Measurements from ENCODE around the gene PRAMEF8.
"Not testable (repeated sequence)": the region's sequence is repeated elsewhere in the genome, so short reads cannot be mapped to it uniquely, and the experiment has no call there.

The PRAMEF8 gene

GRCh38 chr1:13285037-13285436 is at the start of gene PRAMEF8:
Gene PRAMEF8 (minus strand): TSS chr1:13285137. CDS start chr1:13284091, 1,046 bp downstream.
- not testable (repeated sequence) for DNase-seq (ENCODE audit: low spot score)

DNA sequence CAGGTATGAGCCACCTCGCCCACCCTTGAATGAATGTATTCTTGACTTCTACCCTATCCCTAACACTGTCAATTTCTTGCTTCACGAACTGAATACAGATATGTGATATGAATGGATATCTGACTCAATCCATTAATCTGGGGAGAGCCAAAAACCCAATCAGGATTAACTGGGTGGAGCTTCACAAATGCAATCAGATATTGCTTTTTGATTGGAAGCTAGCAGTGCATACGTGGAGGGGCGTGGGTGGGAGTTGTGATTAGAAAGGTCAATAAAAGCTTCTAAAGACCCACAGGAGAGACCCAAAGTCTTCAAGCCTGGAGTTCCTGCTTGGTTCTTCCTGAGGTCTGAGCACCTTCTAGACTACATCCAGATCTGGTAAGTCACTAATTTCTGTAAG is 30.3 kb upstream of the PRAMEF8 start, which contains the start of gene PRAMEF15:
Gene PRAMEF15 (plus strand): TSS at position 301 of the 400 bp plus-strand sequence. CDS start 2,827 bp downstream, outside the sequence.
- DNase-seq (ENCODE audit: low spot score), result not testable (repeated sequence)

- DNase-seq (ENCODE audit: low spot score), result not testable (repeated sequence)
These were observed 18.3 kb upstream of the PRAMEF8 start, which contains the start of gene PRAMEF33 for GRCh38 chr1:13303239-13303638. Gene PRAMEF33 (plus strand): TSS chr1:13303539. CDS start chr1:13305955, 2,416 bp downstream.

- not testable (repeated sequence) for DNase-seq (ENCODE audit: low spot score)
These were observed 17.3 kb upstream of the PRAMEF8 start for GRCh38 chr1:13302197-13302596.

GRCh38 chr1:13298699-13299098 is 13.8 kb upstream of the PRAMEF8 start:
- not testable (repeated sequence) for DNase-seq (ENCODE audit: low spot score)

DNA sequence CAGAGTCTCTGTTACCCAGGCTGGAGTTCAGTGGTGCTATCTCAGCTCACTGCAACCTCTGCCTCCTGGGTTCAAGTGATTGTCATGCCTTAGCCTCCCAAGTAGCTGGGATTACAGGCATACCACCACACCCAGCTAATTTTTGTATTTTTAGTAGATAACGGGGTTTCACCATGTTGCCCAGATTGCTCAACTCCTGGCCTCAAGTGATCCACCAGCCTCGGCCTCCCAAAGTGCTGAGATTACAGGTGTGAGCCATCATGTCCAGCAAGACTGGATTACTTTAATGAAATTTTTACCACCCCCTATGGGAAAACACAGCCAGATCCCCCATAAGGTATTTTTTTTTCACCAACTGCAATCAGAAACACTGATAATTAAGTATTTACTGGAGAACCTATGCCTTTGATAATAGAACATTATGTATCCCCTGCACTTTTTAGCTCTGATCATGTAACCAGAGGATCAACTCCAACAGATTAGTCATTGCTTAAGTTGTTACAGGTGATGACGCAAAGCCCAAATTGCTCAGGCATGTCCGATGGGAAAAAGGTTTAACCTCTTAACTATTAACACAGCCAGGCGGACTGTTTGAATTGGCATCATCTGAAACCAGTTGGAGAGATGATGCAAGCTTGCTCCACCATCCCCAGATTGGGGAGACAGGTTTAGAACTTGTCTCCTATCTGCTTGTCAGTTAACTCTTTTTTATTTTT is 12.4 kb upstream of the PRAMEF8 start:
- DNase-seq (ENCODE audit: low spot score), result not testable (repeated sequence)

- not testable (repeated sequence) for DNase-seq (ENCODE audit: low spot score)
These were observed 4.1 kb upstream of the PRAMEF8 start for GRCh38 chr1:13289030-13289429.

DNA sequence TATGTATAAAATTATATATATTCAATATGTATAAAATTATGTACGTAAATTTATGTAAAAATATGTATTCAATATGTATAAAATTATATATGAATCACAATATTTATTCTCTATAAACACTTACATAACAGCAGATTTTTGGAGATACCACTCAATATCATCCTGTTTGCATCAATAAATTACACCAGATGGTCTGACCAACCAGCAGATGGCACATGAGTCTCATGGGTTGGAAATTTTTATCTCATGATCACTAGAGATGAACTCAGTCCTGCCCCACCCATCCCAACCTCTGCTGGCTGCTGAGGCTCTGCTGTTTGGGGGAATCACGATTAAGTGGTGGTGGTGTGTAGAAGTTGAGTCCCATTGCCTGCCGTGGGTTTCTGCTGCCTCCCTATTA is 5.3 kb downstream of the PRAMEF8 start:
- not testable (repeated sequence) for DNase-seq (ENCODE audit: low spot score)

DNA sequence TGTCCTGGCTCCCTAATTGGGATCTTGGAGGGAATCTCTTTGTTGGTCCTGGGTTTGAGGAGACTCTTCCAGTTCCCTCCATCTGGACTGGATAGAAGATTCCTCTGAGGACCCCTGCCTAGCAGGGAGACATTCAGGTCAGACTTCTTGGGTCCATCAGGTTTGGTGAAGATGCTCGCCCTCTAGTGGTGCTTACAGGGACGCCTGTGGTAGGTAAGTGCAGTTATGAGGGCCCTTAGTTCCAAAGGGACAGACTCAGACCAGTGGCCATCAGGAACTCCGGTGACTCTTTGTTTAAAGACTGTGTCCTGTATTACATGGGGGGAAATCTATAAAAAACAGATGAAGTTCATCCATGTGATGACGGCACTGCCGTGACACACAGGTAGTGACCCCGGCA is 7.9 kb downstream of the PRAMEF8 start:
- DNase-seq (ENCODE audit: low spot score), result not testable (repeated sequence)

DNA sequence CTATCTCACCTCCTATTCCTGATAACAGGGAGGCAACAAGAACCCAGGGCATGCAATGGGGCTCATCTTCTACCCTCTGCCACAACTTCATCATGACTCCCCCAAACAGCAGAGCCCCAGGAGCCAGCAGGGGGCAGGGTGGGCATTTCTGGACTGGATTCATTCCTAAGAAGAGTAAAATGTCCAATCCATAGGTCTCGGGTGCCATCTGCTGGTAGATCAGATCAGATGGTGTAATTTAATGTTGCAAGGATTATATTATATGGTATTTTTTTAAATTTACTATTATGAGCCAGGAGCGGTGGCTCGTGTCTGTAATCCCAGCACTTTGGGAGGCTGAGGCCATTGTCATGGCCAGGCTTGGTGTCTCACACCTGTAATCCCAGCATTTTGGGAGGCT is 19.8 kb downstream of the PRAMEF8 start:
- not testable (repeated sequence) for DNase-seq (ENCODE audit: low spot score)

GRCh38 chr1:13253898-13254297 is 31.0 kb downstream of the PRAMEF8 start, which contains the start of gene PRAMEF5:
Gene PRAMEF5 (plus strand): TSS chr1:13254198. CDS start chr1:13259269, 5,071 bp downstream.
- DNase-seq (ENCODE audit: low spot score), result not testable (repeated sequence)

DNA sequence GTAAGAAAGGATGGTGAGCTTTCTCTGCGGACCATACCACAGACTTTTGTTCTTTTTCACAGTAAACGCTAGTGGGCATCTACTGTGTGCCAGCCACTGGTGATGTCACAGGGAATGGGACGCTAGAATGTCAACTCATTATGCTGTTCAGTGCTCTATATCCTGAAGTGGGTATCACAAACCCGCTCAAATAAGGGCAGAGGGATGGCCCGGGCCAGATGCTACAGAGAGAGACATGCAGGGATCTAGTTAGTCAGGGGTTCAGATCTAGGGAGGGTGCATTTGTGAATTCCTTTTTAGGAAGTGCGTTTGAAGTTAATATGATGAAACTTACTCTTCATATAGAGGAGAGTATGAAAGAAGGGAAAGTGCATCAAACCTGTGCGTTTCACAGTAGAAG is 37.8 kb downstream of the PRAMEF8 start:
- DNase-seq (ENCODE audit: low spot score), result not testable (repeated sequence)

DNA sequence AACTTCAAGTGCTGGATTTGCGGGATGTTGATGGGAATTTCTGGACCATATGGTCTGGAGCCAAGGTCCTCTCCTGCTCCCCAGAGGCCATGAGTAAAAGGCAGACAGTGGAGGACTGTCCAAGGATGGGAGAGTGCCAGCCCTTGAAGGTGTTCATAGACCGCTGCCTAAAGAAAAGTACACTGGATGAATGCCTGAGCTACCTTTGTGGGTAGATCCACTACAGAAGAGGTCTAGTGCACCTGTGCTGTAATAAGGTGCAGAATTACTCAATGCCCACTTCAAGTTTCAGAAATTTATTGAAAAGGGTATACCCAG is 38.4 kb downstream of the PRAMEF8 start:
- not testable (repeated sequence) for DNase-seq (ENCODE audit: low spot score)

GRCh38 chr1:13245841-13246553 is 38.9 kb downstream of the PRAMEF8 start:
- not testable (repeated sequence) for DNase-seq (ENCODE audit: low spot score)

GRCh38 chr1:13243536-13244263 is 41.2 kb downstream of the PRAMEF8 start:
- DNase-seq (ENCODE audit: low spot score), result not testable (repeated sequence)

DNA sequence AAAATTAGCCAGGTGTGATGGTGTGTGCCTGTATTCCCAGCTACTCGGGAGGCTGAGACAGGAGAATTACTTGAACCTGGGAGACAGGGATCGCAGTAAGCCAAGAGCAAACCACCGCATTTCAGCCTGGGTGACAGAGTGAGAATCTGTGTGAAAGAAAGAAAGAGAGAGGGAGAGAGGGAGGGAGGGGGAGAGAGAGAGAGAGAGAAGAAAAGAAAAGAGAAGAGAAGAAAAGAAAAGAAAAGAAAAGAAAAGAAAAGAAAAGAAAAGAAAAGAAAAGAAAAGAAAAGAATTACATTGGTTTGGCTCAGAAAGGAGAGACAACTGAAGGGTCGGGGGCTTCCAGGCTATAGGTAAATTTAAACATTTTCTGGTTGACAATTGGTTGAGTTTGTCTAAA is 45.3 kb downstream of the PRAMEF8 start:
- not testable (repeated sequence) for DNase-seq (ENCODE audit: low spot score)

- DNase-seq (ENCODE audit: low spot score), result not testable (repeated sequence)
These were observed 47.4 kb downstream of the PRAMEF8 start for GRCh38 chr1:13237572-13237971.

- not testable (repeated sequence) for DNase-seq (ENCODE audit: low spot score)
These were observed 50.9 kb downstream of the PRAMEF8 start for GRCh38 chr1:13234057-13234456.

- not testable (repeated sequence) for DNase-seq (ENCODE audit: low spot score)
These were observed 52.9 kb downstream of the PRAMEF8 start for GRCh38 chr1:13232056-13232455.

Measured in globus pallidus (tissue), 1 donor.